ENCODE data around the gene MYOM3. TPM values are rescaled to one million over a fixed set of nuclear protein-coding genes. Genes with fewer than 3 reads are reported as not detected.
A peak's percentile ranks its signal among the peaks of the same experiment; 100 is the strongest.

The MYOM3 gene
- total and polyA plus RNA-seq, 2 of the 13 experiments (the other 11 are each of a cell fraction or from before 2014, with no cell fraction given), result 5.8 to 15.3 TPM

GRCh38 chr1:24107462-24108138 is 4.3 kb downstream of the MYOM3 start:
- no peaks in the 10 kb centered on the region; a peak in 1 of 5 replicates for H3K36me3 ChIP-seq (replicated peaks in 1 of 2; ENCODE audit: control insufficient read depth in 1 of 2, insufficient read depth in 2 of 2, low read length in 2 of 2)
- in situ Hi-C loops (cut with HindIII; ENCODE audit: extremely low pct_ligation_motif_present, low pct_unique_long_range_greater_than_20kb), result loop anchor here (5.0 kb wide), 1 partner anchor 35 kb away; no protein-coding TSS in a partner anchor
- ChIA-PET POLR2A (interaction anchor here (1.4 to 3.6 kb wide), 3 partner anchors 11 to 43 kb away, joined by 4 to 44 read pairs (median 10); partner anchors contain the start of gene IL22RA1), CTCF (ENCODE audit: low intra/inter-chr PET ratio, low total read pairs) (no interaction called here)
- H3K9me3 ChIP-seq (ENCODE audit: low read length), result no peaks in the 10 kb centered on the region
- 3% methylated on average over 7 of the region's 18 CpGs for WGBS (ENCODE audit: low lambda C conversion rate)
- peak overlapping the region; percentile 70 for H3K27ac ChIP-seq (ENCODE audit: extremely low read length, insufficient read depth, low read length)
- intact Hi-C loops (cut with micrococcal nuclease; ENCODE audit: unreplicated experiment), result no loop called here
- peaks cover 83% of the 10 kb centered on the region for H3K4me1 ChIP-seq (ENCODE audit: insufficient read depth, low read length)
- H3K4me2 ChIP-seq (ENCODE audit: low read depth, low read length), result peak overlapping the region; percentile 96
- H3K4me3 ChIP-seq (replicated peaks in 1 of 3; ENCODE audit: insufficient read depth in 1 of 3, low read depth in 2 of 3, low read length in 3 of 3), result peak overlapping the region; percentile 62 to 82 (median 63)
- H3K27me3 ChIP-seq (ENCODE audit: control insufficient read depth in 1 of 2, insufficient read depth in 2 of 2, low read length in 2 of 2), result no peaks in the 10 kb centered on the region; a peak in 1 of 5 replicates
- H3K79me2 ChIP-seq (ENCODE audit: insufficient read depth, low read length), result peaks cover 6% of the 10 kb centered on the region
- peak overlapping the region; percentile 47 for H2AFZ ChIP-seq (ENCODE audit: low read length)
- FAIRE-seq (no peak), ATAC-seq (peak; percentile 32), DNase-seq (ENCODE audit: low spot score) (no peak)
- peak overlapping the region; percentile 73 for H3K9ac ChIP-seq (ENCODE audit: insufficient read depth, low read depth, low read length)
- TSS peak; percentile 49 for BruUV-seq (replicated peaks)
- H4K20me1 ChIP-seq (ENCODE audit: insufficient read depth, low read length), result no peaks in the 10 kb centered on the region
- TF ChIP-seq MXD3 (CRISPR knock-in tag; IDR thresholded peaks at IDR 0.05), result 0 out of 2 replicates have a peak, but pooled peaks have one; percentile 16
- TF ChIP-seq ZNF687 (CRISPR knock-in tag; IDR thresholded peaks at IDR 0.05), result peak; percentile 69
- no peak for TF ChIP-seq HMG20B (CRISPR knock-in tag; conservative IDR thresholded peaks at IDR 0.05)
- peak; percentile 44 for TF ChIP-seq ZNF883 (CRISPR knock-in tag; IDR thresholded peaks at IDR 0.05; ENCODE audit: not compliant biosample characterization)
- no peak for TF ChIP-seq PHB2 (IDR thresholded peaks at IDR 0.05; ENCODE audit: partially characterized antibody)
- TF ChIP-seq ZNF547 (CRISPR knock-in tag; IDR thresholded peaks at IDR 0.05), result no peak
- 0 out of 2 replicates have a peak, but pooled peaks have one; percentile 40 for TF ChIP-seq ZNF709 (CRISPR knock-in tag; IDR thresholded peaks at IDR 0.05)
- no peak for TF ChIP-seq ARHGAP35 (CRISPR knock-in tag; IDR thresholded peaks at IDR 0.05; ENCODE audit: borderline replicate concordance)
- TF ChIP-seq PHF8 (CRISPR knock-in tag; IDR thresholded peaks at IDR 0.05), result 0 out of 2 replicates have a peak, but pooled peaks have one; percentile 38
- TF ChIP-seq POLR2G (IDR thresholded peaks at IDR 0.05; ENCODE audit: low read depth, low read length), result 0 out of 2 replicates have a peak, but pooled peaks have one; percentile 32
- TF ChIP-seq ZBTB26 (CRISPR knock-in tag; IDR thresholded peaks at IDR 0.05; ENCODE audit: borderline replicate concordance), result 0 out of 2 replicates have a peak, but pooled peaks have one; percentile 40
- TF ChIP-seq SIN3A (IDR thresholded peaks at IDR 0.05; ENCODE audit: borderline replicate concordance, low read depth, low read length), result 0 out of 2 replicates have a peak, but pooled peaks have one; percentile 34
- TF ChIP-seq ZFY (CRISPR knock-in tag; IDR thresholded peaks at IDR 0.05), result peak; percentile 50
- TF ChIP-seq ZNF317 (CRISPR knock-in tag; IDR thresholded peaks at IDR 0.05), result no peak
- no peak for TF ChIP-seq GRHL1 (CRISPR knock-in tag; conservative IDR thresholded peaks at IDR 0.05)
- peak; percentile 6; the same call in 1 of the 2 replicates for TF ChIP-seq ZNF598 (CRISPR knock-in tag; IDR thresholded peaks at IDR 0.05; ENCODE audit: borderline replicate concordance)

Measured in HepG2 (cell line).